ENCODE measurements around the gene RAX.
A peak's percentile ranks its signal among the peaks of the same experiment; 100 is the strongest.

Gene RAX

GRCh38 chr18:59272891-59273758, at the start of gene RAX:
Gene RAX (minus strand): TSS chr18:59273454. CDS start chr18:59273206, 248 bp downstream.
- peak; percentile 21 for DNase-seq (ENCODE audit: low spot score)

- no peak for DNase-seq (ENCODE audit: low spot score)
Observed at GRCh38 chr18:59318460-59319050, 45.3 kb upstream of the RAX start, which contains the start of gene CPLX4. Gene CPLX4 (minus strand): TSS chr18:59318649. CDS start chr18:59318462, 187 bp downstream.

- DNase-seq (ENCODE audit: low spot score): no peak
Observed at GRCh38 chr18:59311631-59312030, 38.4 kb upstream of the RAX start.

- DNase-seq (ENCODE audit: low spot score): no peak
Observed at GRCh38 chr18:59308938-59309260, 35.6 kb upstream of the RAX start.

- DNase-seq (ENCODE audit: low spot score): peak; percentile 57
Observed at GRCh38 chr18:59308248-59308937, 35.1 kb upstream of the RAX start.

GRCh38 chr18:59306640-59307039, 33.4 kb upstream of the RAX start:
- DNase-seq (ENCODE audit: low spot score): no peak

GRCh38 chr18:59305295-59305694, 32.0 kb upstream of the RAX start:
- no peak for DNase-seq (ENCODE audit: low spot score)

- DNase-seq (ENCODE audit: low spot score): no peak
Observed at GRCh38 chr18:59303656-59304195, 30.5 kb upstream of the RAX start.

GRCh38 chr18:59303006-59303405, 29.8 kb upstream of the RAX start:
- no peak for DNase-seq (ENCODE audit: low spot score)

GRCh38 chr18:59301929-59302328, 28.7 kb upstream of the RAX start:
- no peak for DNase-seq (ENCODE audit: low spot score)

GRCh38 chr18:59300676-59301285, 27.5 kb upstream of the RAX start:
- no peak for DNase-seq (ENCODE audit: low spot score)

GRCh38 chr18:59298871-59299270, 25.6 kb upstream of the RAX start:
- no peak for DNase-seq (ENCODE audit: low spot score)

GRCh38 chr18:59293317-59293716, 20.1 kb upstream of the RAX start:
- no peak for DNase-seq (ENCODE audit: low spot score)

- no peak for DNase-seq (ENCODE audit: low spot score)
Observed at GRCh38 chr18:59286341-59286740, 13.1 kb upstream of the RAX start.

- DNase-seq (ENCODE audit: low spot score): no peak
Observed at GRCh38 chr18:59282341-59282740, 9.1 kb upstream of the RAX start.

GRCh38 chr18:59279722-59280121, 6.5 kb upstream of the RAX start:
- no peak for DNase-seq (ENCODE audit: low spot score)

- no peak for DNase-seq (ENCODE audit: low spot score)
Observed at GRCh38 chr18:59279193-59279592, 5.9 kb upstream of the RAX start.

GRCh38 chr18:59278793-59279192, 5.5 kb upstream of the RAX start:
- DNase-seq (ENCODE audit: low spot score): no peak

- no peak for DNase-seq (ENCODE audit: low spot score)
Observed at GRCh38 chr18:59276047-59276446, 2.8 kb upstream of the RAX start.

- no peak for DNase-seq (ENCODE audit: low spot score)
Observed at GRCh38 chr18:59275406-59275949, 2.2 kb upstream of the RAX start.

- DNase-seq (ENCODE audit: low spot score): no peak
Observed at GRCh38 chr18:59274533-59274928, 1.3 kb upstream of the RAX start.
